ENCODE measurements around the gene FAM222B.
A peak's percentile ranks its signal among the peaks of the same experiment; 100 is the strongest.

Gene FAM222B

DNA sequence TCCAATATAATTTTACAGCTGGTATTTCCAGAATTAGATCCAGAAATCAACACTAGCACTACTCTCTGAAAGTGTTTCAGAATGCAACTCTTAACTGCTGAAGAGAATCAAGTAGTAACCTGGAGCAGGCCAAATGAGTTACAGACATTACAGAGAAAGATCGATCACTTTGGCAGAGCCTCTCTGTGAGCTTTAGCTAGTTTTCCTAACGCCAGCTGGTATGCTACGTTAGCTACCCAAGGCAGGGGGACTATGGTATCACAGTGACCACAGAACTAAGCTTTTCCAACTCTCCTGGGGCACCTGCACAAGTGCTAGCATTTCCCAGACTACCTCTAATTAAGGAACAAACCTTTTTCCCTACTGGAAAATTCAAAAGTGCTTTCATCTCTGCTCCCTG lies 68.4 kb downstream of the FAM222B start:
- no peak for DNase-seq (ENCODE audit: low read depth in 2 of 2)

DNA sequence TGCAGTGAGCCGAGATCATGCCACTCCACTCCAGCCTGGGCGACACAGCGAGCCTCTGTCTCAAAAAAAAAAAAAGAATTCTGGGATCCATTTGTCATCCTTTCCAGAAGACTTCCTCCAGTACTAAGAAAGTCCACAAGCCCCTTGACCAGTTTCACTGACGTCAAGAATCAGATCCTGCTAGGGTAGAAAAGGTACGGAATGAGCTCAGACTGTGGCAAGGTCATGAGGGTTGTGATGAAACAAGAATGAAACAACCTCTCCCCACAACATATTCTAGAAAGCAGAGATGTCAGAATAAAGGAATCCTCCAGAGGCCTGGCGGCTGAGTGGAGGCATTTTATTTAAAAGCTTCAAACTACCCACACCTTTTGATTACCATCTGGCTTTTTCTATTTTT lies 68.9 kb downstream of the FAM222B start:
- no peak for DNase-seq (ENCODE audit: low read depth in 2 of 2)

DNA sequence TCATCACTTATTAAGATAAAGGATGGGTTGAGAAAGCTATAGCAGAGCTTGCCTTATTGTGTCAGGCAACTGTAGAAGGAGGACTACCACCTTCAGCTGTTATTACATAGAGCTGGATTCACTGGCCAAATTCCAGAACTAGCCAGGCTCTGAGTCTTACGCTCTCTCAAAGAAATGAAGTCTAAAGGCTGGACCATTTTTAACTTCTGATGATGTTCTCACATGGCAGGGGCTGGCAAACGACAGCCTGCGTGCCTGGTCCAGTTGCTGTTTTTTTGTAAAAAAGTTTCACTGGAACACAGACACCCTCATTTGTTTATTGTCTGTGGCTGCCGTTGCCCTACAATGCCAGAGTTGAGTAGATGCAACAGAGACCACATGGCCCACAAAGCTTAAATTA lies 77.6 kb downstream of the FAM222B start:
- DNase-seq (ENCODE audit: low read depth in 2 of 2): no peak

DNA sequence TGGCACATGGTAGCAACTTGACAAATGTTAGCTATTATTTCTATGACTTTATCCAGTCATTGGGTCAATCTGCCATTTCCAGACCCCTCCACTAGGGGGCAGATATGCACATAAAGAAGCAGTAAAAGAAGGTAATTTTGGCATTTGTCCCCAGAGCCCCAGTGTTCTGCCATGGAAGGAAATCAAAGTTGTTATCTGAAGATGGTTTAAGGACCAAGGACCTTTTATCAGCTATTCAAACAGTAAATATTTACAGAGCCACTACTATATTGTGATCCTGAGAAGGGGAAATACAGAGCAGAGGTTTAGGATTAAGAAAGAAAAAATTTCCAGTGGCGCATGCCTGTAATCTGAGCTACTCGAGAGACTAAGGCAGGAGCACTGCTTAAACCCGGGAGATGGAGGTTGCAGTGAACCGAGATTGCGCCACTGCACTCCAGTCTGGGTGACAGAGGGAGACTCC lies 78.8 kb downstream of the FAM222B start:
- peak; percentile 45 to 56 for DNase-seq (ENCODE audit: low read depth in 2 of 2)

DNA sequence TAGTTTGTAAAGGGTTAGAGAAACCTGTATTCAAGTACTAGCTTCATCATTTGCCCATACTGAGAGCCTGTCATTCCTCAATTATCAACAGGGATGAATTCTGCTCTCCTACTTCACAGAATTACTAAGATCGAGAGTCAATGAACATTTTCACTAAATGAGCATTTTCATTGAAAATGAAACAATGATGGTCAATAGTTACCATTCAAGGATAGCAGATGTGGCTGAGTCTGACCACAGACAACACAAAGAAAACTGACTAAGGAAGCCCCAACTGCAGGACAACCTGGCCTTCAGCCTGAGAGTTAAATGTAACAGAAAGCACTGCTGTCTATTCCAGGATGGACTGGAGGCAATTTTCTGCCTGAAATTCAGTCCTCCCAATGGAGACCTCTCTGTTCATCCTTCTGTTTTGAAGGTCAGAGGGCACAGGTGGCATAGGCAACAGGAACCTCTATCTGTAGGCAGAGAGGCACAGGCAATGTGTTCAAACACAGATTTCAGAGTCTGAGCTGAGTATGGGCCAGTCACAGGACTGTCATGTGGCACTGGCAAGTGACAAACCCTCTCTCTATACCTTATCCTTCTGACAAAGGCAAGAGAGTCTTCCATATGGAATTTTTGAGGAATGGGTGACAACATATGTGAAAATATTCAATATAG lies 79.3 kb downstream of the FAM222B start:
- no peak for DNase-seq (ENCODE audit: low read depth in 2 of 2)

DNA sequence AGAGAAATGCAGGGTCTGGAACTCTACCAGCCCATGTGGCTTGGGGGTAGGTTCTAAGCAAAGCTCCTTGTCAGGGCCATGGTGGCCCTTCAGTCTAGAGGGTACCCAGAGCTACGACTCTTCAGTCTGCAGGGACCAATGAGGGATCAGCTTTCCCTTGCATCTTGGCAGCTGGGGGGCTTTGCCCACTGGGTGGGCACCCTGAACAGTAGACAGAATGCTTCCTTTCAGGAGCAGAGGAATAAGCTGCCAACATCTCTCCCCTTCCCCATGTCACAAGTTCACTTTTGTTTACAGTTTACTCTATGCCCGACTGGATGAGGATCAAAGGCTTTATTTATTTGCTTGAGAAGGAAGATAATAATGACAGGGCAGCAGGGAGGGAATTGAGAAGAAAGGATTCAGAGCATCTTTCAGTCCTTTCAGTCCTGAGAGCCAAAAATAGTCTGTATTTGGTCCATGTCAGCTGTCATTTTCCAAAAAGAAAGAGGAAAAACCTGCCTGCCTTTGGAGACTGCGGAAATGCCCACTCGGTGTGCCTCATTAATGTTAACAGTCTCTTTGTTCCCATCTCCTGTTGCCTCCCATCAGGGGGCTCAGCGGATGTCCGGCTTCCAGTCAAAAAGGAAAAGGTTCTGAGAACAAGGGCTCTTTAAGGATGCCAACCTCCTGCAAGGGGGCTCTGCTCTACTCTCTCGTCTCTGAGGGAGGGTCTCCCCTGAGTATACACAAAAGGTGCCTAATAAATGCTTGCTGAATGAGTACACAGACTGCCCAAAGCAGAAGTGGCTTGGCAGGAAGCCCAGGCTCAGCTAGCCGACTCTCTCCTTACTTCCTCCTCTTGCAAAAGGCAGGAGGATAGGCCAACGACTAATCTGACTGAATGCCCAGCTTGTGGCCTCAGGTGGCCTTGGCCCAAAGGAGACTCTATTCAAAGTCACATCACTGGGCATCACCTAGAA lies 81.7 kb downstream of the FAM222B start:
- DNase-seq (ENCODE audit: low read depth in 2 of 2): no peak

DNA sequence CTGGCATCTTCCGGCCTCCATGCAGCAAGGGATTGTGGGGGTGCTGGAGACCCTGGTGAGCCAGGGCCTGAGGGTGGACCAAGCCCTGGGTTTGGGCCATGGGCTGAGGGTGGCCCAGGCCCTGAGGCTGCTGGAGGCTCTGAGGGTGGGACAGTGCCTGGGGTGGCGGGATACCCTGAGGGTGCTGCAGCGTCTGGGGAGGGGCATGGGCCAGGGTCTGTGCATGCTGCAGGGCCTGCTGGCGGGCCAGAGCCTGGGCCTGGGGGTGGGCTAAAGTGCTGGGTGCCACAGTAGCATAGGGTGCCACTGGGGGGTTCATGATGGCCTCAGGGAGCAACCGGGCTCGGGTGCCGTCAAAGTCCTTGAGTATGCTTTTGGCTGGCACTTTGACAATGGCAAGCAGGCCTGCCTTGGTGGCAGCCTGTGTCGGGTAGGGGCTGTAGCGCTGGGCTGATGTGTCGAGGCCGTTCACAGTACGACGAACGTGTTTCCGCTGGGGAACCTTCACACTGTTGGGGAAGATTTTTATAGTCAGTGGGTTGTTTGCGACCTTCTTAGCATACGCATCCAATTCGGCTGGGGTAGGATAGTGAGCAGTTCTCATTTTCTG lies 83.2 kb downstream of the FAM222B start:
- no peak for DNase-seq (ENCODE audit: low read depth in 2 of 2)

DNA sequence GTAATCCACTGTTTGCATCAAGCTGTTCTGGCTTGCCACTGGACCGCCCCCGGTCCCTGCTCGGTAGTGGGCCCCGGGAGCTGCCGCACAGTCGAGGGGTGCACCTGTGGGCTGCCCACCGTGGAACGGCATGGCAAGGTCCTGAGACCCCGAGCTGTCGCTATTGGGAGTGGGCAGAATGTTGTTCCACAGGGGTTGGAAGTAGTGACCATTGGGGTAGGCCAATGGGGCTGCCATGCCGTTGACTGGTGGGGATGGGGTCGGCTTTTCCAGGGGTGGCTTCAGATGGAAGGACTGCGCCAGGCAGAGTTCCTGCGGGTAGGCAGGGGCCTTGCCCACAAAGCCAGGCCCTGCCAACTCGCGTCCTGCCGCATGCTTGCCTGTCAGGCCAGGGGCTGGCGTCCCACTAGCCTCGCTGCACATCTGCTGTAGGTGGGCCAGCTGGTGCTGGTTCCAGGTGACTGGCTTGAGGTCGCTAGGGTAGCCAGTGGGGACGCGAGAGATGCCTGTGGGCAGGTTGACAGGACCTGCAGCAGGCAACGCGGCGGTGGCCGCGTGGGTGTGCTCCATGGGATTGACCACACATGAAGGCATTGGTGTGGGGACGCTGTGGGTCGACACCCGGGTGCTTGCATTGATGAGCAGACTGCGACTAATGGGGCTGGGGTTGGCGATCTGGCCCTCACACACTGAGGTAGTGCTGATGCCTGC lies 84.0 kb downstream of the FAM222B start:
- DNase-seq (ENCODE audit: low read depth in 2 of 2): no peak

DNA sequence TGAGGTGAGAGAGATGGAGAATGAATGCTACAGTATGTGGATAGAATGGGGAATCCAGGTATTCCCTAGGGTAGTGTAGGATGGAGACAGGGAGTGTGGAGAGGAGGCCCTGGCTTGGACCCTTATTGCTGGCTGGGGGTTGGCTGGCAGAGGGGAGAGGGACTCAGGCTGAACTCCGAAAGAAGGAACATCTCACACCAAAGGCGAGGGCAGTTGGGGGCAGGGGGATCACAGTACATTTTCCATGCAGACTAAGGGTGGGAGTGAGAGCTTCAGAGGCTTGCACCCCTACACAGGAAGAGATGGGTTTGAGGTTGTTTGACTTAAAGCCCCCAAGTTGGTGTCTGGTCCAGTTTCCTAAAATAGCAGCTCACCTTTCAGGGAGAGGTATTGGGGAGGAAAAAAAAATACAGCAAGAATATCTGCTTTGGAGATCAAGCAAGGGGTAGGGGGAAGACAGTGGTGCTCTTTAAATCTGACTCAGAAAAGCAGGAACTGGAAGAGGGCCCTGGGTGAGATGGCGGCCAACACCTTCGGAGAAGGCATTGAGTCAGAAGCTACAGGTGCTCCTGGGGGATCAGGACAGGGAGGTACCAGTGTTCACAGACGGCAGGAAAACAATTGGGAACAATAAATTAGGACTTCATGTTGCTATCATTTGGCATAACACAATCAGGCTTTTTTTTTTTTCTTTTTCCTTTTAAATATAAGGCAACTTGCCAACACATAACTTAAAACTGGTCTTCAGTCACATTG lies 86.4 kb downstream of the FAM222B start:
- DNase-seq (ENCODE audit: low read depth in 2 of 2): no peak

DNA sequence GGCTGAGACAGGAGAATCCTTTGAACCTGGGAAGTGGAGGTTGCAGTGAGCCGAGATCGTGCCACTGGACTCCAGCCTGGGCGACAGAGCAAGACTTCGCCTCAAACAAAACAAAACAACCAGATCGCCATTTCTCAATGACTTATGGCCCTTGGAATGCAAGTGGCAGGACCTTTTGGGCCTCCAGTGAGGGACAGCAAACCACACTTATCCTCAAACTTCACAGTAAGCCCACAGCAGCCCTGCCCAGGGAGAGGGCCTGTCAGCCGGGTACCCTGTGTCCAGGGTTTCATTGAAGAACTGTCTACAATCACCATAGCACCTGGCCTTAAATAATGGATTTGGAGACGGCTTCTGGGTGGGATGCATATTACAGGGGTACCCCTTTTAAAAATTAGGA lies 87.1 kb downstream of the FAM222B start:
- DNase-seq (ENCODE audit: low read depth in 2 of 2): no peak

DNA sequence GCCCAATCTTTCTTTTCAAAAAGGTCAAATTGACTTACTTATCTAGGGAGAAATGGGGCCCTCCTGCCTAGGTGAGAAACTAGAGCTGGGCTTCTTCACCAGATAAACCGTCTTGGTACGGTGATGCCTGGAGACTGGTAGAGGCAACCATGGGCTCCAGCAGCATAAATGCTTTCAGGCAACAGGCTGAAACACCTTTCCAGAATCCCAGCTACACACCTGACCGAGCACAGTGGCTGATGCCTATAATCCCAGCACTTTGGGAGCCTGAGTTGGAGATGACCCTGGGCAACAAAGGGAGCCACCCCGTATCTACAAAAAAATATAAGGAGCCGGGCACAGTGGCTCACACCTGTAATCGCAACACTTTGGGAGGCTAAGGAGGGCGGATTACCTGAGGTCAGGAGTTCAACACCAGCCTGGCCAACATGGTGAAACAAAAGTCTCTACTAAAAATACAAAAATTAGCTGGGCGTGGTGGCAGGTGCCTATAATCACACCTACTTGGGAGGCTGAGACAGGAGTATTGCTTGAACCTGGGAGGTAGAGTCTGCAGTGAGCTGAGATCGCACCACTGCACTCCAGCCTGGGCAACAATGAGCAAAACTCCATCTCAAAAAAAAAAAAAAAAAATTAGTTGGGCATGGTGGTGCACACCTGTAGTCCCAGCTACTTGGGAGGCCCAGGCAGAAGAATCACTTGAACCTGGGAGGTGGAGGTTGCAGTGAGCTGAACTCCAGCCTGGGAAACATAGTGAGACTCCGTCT lies 90.8 kb downstream of the FAM222B start:
- DNase-seq (ENCODE audit: low read depth in 2 of 2): no peak

DNA sequence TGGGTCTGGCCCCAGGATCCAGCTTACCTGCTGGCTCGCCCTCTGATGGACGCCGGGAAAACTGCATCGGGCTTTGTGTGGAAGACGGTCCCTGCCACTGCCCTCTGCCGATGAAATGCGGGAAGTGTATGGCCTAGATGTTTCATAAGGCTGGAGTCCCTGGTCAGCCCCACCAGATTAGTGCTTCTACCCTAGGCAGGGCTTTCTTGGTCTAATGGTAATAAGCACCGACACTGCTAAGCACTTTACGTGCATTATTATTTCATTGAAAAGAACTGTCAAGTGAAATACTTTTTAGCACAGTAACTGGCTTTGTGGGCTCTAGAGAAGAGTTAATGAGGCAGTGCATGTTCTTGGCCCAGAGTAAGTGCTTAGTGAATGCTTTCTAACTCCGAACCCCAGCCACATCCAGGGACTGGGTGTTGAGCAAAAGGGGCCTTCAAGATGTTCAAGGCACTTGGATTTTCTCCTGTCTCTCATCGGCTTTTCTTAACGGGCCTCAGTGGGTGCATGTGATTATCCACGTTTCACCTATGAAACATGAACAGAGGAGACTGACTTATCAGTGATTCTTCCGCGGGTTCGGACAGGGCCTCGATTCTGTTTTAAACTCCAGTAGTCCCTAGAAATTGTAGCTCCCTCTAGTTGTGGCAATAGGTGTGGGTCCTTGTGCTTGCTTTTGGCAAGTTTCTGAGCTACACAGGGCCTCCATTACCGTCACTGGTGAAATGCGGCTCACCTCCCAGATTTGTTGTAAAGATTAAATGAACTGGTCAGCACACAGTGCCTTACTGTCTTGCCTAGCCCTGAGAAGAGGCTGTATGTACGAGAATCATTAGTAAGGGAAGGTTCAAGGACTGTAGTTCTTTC lies 92.2 kb downstream of the FAM222B start:
- peak; percentile 65 to 68 for DNase-seq (ENCODE audit: low read depth in 2 of 2)

DNA sequence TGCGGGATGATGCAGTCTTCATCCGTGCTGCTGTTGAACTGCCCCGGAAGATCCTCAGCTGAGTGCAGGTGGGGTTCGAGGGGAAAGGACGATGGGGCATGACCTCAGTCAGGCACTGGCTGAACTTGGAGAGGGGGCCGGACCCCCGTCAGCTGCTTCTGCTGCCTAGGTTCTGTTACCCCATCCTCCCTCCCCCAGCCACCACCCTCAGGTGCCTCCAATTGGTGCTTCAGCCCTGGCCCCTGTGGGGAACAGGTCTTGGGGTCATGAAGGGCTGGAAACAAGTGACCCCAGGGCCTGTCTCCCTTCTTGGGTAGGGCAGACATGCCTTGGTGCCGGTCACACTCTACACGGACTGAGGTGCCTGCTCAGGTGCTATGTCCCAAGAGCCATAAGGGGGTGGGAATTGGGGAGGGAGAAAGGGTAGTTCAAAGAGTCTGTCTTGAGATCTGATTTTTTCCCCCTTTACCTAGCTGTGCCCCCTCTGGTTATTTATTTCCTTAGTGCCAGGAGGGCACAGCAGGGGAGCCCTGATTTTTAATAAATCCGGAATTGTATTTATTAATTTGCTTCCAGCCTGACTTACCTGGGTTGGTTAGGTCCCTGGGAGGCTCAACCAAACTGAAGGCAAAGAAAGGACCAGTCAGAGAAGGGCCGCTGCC lies 92.9 kb downstream of the FAM222B start:
- DNase-seq (ENCODE audit: low read depth in 2 of 2): no peak

DNA sequence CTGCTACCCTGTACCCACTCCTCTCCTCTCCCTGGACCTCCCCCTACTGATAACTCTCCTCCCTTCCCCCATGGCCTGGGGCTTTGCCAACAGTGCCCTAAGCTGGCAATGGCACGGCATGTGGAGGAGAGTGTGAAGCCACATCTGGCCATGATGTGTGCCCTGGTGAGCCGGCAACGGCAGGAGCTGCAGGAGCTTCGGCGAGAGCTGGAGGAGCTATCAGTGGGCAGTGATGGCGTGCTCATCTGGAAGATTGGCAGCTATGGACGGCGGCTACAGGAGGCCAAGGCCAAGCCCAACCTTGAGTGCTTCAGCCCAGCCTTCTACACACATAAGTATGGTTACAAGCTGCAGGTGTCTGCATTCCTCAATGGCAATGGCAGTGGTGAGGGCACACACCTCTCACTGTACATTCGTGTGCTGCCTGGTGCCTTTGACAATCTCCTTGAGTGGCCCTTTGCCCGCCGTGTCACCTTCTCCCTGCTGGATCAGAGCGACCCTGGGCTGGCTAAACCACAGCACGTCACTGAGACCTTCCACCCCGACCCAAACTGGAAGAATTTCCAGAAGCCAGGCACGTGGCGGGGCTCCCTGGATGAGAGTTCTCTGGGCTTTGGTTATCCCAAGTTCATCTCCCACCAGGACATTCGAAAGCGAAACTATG lies 93.6 kb downstream of the FAM222B start:
- no peak for DNase-seq (ENCODE audit: low read depth in 2 of 2)

DNA sequence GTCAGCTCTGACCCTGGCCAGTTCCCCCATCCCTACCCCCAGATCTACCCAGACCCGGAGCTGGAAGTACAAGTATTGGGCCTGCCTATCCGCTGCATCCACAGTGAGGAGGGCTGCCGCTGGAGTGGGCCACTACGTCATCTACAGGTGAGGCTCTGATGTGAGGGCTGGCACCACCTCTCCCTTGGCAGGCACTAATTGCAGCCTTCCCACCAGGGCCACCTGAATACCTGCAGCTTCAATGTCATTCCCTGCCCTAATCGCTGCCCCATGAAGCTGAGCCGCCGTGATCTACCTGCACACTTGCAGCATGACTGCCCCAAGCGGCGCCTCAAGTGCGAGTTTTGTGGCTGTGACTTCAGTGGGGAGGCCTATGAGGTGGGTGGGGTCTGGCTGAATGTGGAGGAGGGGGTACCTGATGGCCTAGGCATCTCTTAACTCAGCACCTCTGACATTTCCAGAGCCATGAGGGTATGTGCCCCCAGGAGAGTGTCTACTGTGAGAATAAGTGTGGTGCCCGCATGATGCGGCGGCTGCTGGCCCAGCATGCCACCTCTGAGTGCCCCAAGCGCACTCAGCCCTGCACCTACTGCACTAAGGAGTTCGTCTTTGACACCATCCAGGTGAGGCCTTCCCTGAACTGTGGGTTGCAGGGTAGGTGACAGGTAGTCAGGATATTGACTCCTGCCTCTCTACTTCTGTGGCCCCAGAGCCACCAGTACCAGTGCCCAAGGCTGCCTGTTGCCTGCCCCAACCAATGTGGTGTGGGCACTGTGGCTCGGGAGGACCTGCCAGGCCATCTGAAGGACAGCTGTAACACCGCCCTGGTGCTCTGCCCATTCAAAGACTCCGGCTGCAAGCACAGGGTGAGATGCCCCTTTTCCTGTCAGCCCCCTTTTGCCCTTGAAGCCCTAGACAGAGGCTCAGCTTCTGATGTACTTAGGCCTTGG lies 94.5 kb downstream of the FAM222B start:
- no peak for DNase-seq (ENCODE audit: low read depth in 2 of 2)

DNA sequence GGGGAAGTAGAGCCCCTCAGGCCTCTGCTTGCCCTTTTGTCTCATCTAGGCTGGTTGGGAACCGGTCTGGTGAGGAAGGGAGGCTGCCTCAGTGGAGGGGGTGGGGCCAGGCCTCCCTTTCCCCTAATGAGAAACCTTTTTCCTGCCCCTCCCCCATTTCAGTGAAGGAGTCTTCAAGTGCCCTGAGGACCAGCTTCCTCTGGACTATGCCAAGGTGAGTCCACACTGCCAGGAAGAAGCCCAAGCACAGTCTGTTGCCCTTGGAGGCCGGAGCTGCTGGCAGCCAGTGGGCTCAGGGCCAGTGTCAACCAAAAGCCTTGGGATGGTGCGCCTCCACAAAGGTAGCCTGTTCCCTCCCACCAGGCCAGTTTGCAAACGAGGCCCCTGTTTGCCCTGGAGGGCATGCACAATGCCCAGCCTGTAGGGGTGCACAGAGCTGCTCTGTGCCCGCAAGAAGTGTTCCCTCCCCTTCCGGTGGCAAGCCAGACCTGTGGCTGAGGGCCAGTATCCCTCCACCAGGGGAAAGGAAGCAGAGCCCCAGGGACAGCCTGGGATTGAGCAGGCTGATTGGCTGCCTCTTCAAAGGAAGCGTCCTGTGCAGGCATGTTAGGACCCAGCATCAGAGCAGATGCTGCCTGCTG lies 95.4 kb downstream of the FAM222B start:
- no peak for DNase-seq (ENCODE audit: low read depth in 2 of 2)

DNA sequence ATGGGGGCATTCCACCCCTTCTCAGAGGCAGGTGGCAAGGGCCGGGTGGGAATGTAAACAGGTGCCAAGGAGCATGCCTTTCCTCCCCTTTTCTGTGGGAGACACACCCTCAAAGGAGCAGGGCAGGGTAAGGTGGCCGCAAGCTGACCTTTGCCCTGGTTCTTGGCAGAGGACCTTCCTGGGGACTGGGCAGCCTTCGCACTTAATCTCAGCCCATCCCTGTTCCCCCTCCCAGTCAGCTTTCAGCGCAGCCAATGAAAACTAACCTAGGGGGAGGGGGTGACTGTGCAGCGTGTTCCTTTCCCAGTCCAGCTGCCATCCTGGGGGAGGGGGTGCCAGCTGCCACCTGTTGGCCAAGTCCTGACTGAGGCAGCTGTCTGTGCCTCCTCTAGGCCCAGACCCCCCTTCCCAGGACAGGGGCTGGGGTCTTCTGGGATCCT lies 96.0 kb downstream of the FAM222B start:
- no peak for DNase-seq (ENCODE audit: low read depth in 2 of 2)
